Loucy (cell line): ENCODE data around the gene PPIA.

ENCODE experiments used
- H2AFZ ChIP-seq: fragments of 200-600 bp; sonication (generic); 2 replicates; pipeline ENCODE4 v1.6.0; 2016; ENCODE audit warnings: antibody characterized with exemption, mild to moderate bottlenecking, low read length, moderate library complexity
- H3F3A ChIP-seq: fragments of 200-600 bp; 2 replicates; pipeline ENCODE4 v1.6.0; 2016; ENCODE audit warnings: antibody characterized with exemption, low read depth, mild to moderate bottlenecking
- H3K27me3 ChIP-seq: fragments of 200-600 bp; sonication (generic); 2 replicates; pipeline ENCODE4 v1.6.1; 2014; ENCODE audit warnings: low read length, mild to moderate bottlenecking; ENCODE audit not compliant: insufficient read depth, poor library complexity, severe bottlenecking
- H3K36me3 ChIP-seq: fragments of 200-600 bp; sonication (generic); 2 replicates; pipeline ENCODE4 v1.6.1; 2016; ENCODE audit warnings: low read length; ENCODE audit not compliant: insufficient read depth
- H3K4me1 ChIP-seq: fragments of 200-600 bp; sonication (generic); 2 replicates; pipeline ENCODE4 v1.5.1; 2014; ENCODE audit warnings: low read length, mild to moderate bottlenecking; ENCODE audit not compliant: insufficient read depth, poor library complexity, severe bottlenecking
- H3K4me2 ChIP-seq: fragments of 200-600 bp; sonication (generic); 2 replicates; pipeline ENCODE4 v1.6.0; 2014; ENCODE audit warnings: antibody characterized with exemption, low read length, low read depth, mild to moderate bottlenecking; ENCODE audit not compliant: poor library complexity, severe bottlenecking
- H3K4me3 ChIP-seq: fragments of 200-600 bp; sonication (generic); 2 replicates; pipeline ENCODE4 v1.5.1; 2014; ENCODE audit warnings: low read length, mild to moderate bottlenecking, mixed read lengths; ENCODE audit not compliant: poor library complexity, severe bottlenecking
- H3K79me2 ChIP-seq: fragments of 200-600 bp; sonication (generic); 2 replicates; pipeline ENCODE4 v1.6.1; 2014; ENCODE audit warnings: low read length; ENCODE audit not compliant: insufficient read depth
- H3K9ac ChIP-seq: fragments of 200-600 bp; sonication (generic); 2 replicates; pipeline ENCODE4 v1.6.0; 2014; ENCODE audit warnings: mild to moderate bottlenecking, low read depth, low read length, moderate library complexity; ENCODE audit not compliant: poor library complexity, severe bottlenecking
- H3K9me2 ChIP-seq: fragments of 200-600 bp; sonication (generic); replicated peaks from 2 replicates; pipeline ENCODE4 v1.6.1; 2016; ENCODE audit warnings: low read depth, low read length, mixed read lengths
- H3K9me3 ChIP-seq: fragments of 200-600 bp; sonication (generic); 2 replicates; pipeline ENCODE4 v1.6.1; 2014; ENCODE audit warnings: mild to moderate bottlenecking, antibody characterized with exemption, low read length, low read depth; ENCODE audit not compliant: insufficient read depth
- H4K20me1 ChIP-seq: fragments of 200-600 bp; sonication (generic); 2 replicates; pipeline ENCODE4 v1.6.0; 2014; ENCODE audit warnings: antibody characterized with exemption, low read length, mild to moderate bottlenecking; ENCODE audit not compliant: insufficient read depth, poor library complexity, severe bottlenecking
- EZH2phosphoT487 ChIP-seq: fragments of 200-600 bp; IDR thresholded peaks from 2 replicates; pipeline ENCODE4 v1.6.1; 2018; ENCODE audit warnings: antibody characterized with exemption, mild to moderate bottlenecking, moderate library complexity, borderline replicate concordance
- TF ChIP-seq, protein P1 (sequence below): fragments of 200-600 bp; sonication (generic); conservative IDR thresholded peaks from 2 replicates; pipeline ENCODE4 v1.5.1; 2014; ENCODE audit warnings: mild to moderate bottlenecking, antibody characterized with exemption, low read length

The PPIA gene

GRCh38 chr7:44752822-44753221, 43.7 kb upstream of the PPIA start:
- Histone ChIP-seq H4K20me1 (peaks cover 24% of the 10 kb centered on the region), H3K9ac (no peak overlapping the region), H2AFZ (no peak overlapping the region), H3K4me1 (peaks cover 33% of the 10 kb centered on the region), H3K79me2 (peaks cover 70% of the 10 kb centered on the region), H3K27me3 (no peaks in the 10 kb centered on the region), H3K4me3 (no peak overlapping the region), H3K9me2 (no peaks in the 10 kb centered on the region), H3K36me3 (peaks cover 13% of the 10 kb centered on the region; the same call in 1 of the 2 replicates), H3K9me3 (no peaks in the 10 kb centered on the region), H3F3A (no peaks in the 10 kb centered on the region), H3K4me2 (no peak overlapping the region)
- TF ChIP-seq, protein P1, sequence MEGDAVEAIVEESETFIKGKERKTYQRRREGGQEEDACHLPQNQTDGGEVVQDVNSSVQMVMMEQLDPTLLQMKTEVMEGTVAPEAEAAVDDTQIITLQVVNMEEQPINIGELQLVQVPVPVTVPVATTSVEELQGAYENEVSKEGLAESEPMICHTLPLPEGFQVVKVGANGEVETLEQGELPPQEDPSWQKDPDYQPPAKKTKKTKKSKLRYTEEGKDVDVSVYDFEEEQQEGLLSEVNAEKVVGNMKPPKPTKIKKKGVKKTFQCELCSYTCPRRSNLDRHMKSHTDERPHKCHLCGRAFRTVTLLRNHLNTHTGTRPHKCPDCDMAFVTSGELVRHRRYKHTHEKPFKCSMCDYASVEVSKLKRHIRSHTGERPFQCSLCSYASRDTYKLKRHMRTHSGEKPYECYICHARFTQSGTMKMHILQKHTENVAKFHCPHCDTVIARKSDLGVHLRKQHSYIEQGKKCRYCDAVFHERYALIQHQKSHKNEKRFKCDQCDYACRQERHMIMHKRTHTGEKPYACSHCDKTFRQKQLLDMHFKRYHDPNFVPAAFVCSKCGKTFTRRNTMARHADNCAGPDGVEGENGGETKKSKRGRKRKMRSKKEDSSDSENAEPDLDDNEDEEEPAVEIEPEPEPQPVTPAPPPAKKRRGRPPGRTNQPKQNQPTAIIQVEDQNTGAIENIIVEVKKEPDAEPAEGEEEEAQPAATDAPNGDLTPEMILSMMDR, result no peak
- no peak for TF ChIP-seq EZH2phosphoT487

GRCh38 chr7:44754802-44755697, 41.4 kb upstream of the PPIA start:
- Histone ChIP-seq H3F3A (no peaks in the 10 kb centered on the region), H2AFZ (no peak overlapping the region), H3K4me2 (no peak overlapping the region), H3K4me1 (peaks cover 25% of the 10 kb centered on the region), H3K9ac (peak overlapping the region; percentile 44), H3K4me3 (no peak overlapping the region), H3K79me2 (peaks cover 57% of the 10 kb centered on the region), H3K36me3 (peaks cover 25% of the 10 kb centered on the region; the same call in 1 of the 2 replicates), H3K27me3 (no peaks in the 10 kb centered on the region), H3K9me2 (no peaks in the 10 kb centered on the region), H3K9me3 (no peaks in the 10 kb centered on the region), H4K20me1 (peaks cover 13% of the 10 kb centered on the region)
- TF ChIP-seq, protein P1, result no peak
- TF ChIP-seq EZH2phosphoT487, result no peak

- Histone ChIP-seq H3K36me3 (peaks cover 34% of the 10 kb centered on the region; the same call in 1 of the 2 replicates), H3K4me3 (no peak overlapping the region), H3K4me2 (peak overlapping the region; percentile 5), H3K4me1 (peaks cover 16% of the 10 kb centered on the region), H3K9me2 (no peaks in the 10 kb centered on the region), H3K27me3 (no peaks in the 10 kb centered on the region), H4K20me1 (peaks cover 4% of the 10 kb centered on the region), H3F3A (no peaks in the 10 kb centered on the region), H3K9me3 (no peaks in the 10 kb centered on the region), H2AFZ (no peak overlapping the region), H3K9ac (peak overlapping the region; percentile 44), H3K79me2 (peaks cover 48% of the 10 kb centered on the region)
- TF ChIP-seq, protein P1, result no peak
- TF ChIP-seq EZH2phosphoT487, result no peak
Observed at GRCh38 chr7:44755698-44756627, 40.5 kb upstream of the PPIA start.
